Measurements from ENCODE around the gene GATA3.

GATA3 gene

GRCh38 chr10:8071006-8071405 lies 16.5 kb downstream of the GATA3 start:
- no peak for TF ChIP-seq EZH2phosphoT487 (IDR thresholded peaks at IDR 0.05; ENCODE audit: low read length)
- TF ChIP-seq EZH2 (optimal IDR thresholded peaks at IDR 0.05; ENCODE audit: low read depth, low read length), result no peak
- TF ChIP-seq, protein P1, sequence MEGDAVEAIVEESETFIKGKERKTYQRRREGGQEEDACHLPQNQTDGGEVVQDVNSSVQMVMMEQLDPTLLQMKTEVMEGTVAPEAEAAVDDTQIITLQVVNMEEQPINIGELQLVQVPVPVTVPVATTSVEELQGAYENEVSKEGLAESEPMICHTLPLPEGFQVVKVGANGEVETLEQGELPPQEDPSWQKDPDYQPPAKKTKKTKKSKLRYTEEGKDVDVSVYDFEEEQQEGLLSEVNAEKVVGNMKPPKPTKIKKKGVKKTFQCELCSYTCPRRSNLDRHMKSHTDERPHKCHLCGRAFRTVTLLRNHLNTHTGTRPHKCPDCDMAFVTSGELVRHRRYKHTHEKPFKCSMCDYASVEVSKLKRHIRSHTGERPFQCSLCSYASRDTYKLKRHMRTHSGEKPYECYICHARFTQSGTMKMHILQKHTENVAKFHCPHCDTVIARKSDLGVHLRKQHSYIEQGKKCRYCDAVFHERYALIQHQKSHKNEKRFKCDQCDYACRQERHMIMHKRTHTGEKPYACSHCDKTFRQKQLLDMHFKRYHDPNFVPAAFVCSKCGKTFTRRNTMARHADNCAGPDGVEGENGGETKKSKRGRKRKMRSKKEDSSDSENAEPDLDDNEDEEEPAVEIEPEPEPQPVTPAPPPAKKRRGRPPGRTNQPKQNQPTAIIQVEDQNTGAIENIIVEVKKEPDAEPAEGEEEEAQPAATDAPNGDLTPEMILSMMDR (IDR thresholded peaks at IDR 0.05; ENCODE audit: low read length), result no peak
- Histone ChIP-seq H3K4me2 (ENCODE audit: low read depth, low read length) (no peak overlapping the region), H2AFZ (ENCODE audit: low read length) (no peak overlapping the region), H3K79me2 (ENCODE audit: low read length) (no peaks in the 10 kb centered on the region), H3K4me1 (ENCODE audit: low read length) (no peaks in the 10 kb centered on the region), H3K27ac (ENCODE audit: low read length) (no peak overlapping the region), H3F3A (ENCODE audit: insufficient read depth, low read length) (no peaks in the 10 kb centered on the region), H4K20me1 (ENCODE audit: insufficient read depth, low read length) (no peaks in the 10 kb centered on the region), H3K4me3 (ENCODE audit: low read length) (no peak overlapping the region), H3K9me3 (replicated peaks; ENCODE audit: insufficient read depth, low read length) (no peaks in the 10 kb centered on the region), H3K9me2 (replicated peaks; ENCODE audit: insufficient read depth, low read length) (no peaks in the 10 kb centered on the region), H3K9ac (ENCODE audit: low read length) (no peak overlapping the region), H3K27me3 (replicated peaks; ENCODE audit: insufficient read depth, low read length) (no peaks in the 10 kb centered on the region), H3K36me3 (replicated peaks; ENCODE audit: insufficient read depth, low read length) (no peaks in the 10 kb centered on the region)
- DNase-seq, result no peak

GRCh38 chr10:8071666-8072065 lies 17.2 kb downstream of the GATA3 start:
- Histone ChIP-seq H3K4me1 (ENCODE audit: low read length) (no peaks in the 10 kb centered on the region), H3K27me3 (replicated peaks; ENCODE audit: insufficient read depth, low read length) (no peaks in the 10 kb centered on the region), H3K36me3 (replicated peaks; ENCODE audit: insufficient read depth, low read length) (no peaks in the 10 kb centered on the region), H3K4me2 (ENCODE audit: low read depth, low read length) (no peak overlapping the region), H3K79me2 (ENCODE audit: low read length) (no peaks in the 10 kb centered on the region), H3K9ac (ENCODE audit: low read length) (no peak overlapping the region), H3K4me3 (ENCODE audit: low read length) (no peak overlapping the region), H3K9me2 (replicated peaks; ENCODE audit: insufficient read depth, low read length) (no peaks in the 10 kb centered on the region), H2AFZ (ENCODE audit: low read length) (no peak overlapping the region), H3F3A (ENCODE audit: insufficient read depth, low read length) (no peaks in the 10 kb centered on the region), H3K9me3 (replicated peaks; ENCODE audit: insufficient read depth, low read length) (no peaks in the 10 kb centered on the region), H3K27ac (ENCODE audit: low read length) (no peak overlapping the region), H4K20me1 (ENCODE audit: insufficient read depth, low read length) (no peaks in the 10 kb centered on the region)
- no peak for DNase-seq
- TF ChIP-seq, protein P1 (IDR thresholded peaks at IDR 0.05; ENCODE audit: low read length), result no peak
- TF ChIP-seq EZH2phosphoT487 (IDR thresholded peaks at IDR 0.05; ENCODE audit: low read length) (no peak), EZH2 (optimal IDR thresholded peaks at IDR 0.05; ENCODE audit: low read depth, low read length) (no peak)

DNA sequence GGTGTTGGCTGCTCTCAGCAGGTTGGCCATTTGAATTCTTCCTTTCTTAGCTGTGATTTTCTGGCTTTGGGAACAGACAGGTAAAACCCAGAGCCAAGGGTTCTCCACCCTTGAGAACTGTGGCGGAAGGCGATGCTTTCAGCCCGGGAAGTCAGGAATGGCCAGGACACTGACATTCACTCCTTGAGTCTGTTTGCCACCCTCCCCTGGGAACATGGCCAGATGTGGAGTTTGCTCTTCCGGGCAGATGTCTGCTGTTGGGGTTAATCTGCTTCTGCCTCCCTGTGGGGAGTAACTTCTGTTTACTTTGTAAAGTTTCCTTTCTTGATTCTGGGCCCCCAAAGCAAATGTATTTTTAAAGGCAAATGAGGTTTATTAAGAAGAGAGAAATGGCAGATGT lies 17.7 kb downstream of the GATA3 start:
- no peak for DNase-seq
- no peaks in the 10 kb centered on the region for H3K27me3 ChIP-seq (replicated peaks; ENCODE audit: insufficient read depth, low read length)
- no peak overlapping the region for H3K9ac ChIP-seq (ENCODE audit: low read length)
- no peaks in the 10 kb centered on the region for H3K9me3 ChIP-seq (replicated peaks; ENCODE audit: insufficient read depth, low read length)
- no peaks in the 10 kb centered on the region for H3F3A ChIP-seq (ENCODE audit: insufficient read depth, low read length)
- H3K4me2 ChIP-seq (ENCODE audit: low read depth, low read length), result no peak overlapping the region
- no peak overlapping the region for H3K27ac ChIP-seq (ENCODE audit: low read length)
- H3K4me3 ChIP-seq (ENCODE audit: low read length), result no peak overlapping the region
- H4K20me1 ChIP-seq (ENCODE audit: insufficient read depth, low read length), result no peaks in the 10 kb centered on the region
- no peak for TF ChIP-seq EZH2phosphoT487 (IDR thresholded peaks at IDR 0.05; ENCODE audit: low read length)
- no peaks in the 10 kb centered on the region for H3K9me2 ChIP-seq (replicated peaks; ENCODE audit: insufficient read depth, low read length)
- no peaks in the 10 kb centered on the region for H3K79me2 ChIP-seq (ENCODE audit: low read length)
- H2AFZ ChIP-seq (ENCODE audit: low read length), result no peak overlapping the region
- H3K4me1 ChIP-seq (ENCODE audit: low read length), result no peaks in the 10 kb centered on the region
- H3K36me3 ChIP-seq (replicated peaks; ENCODE audit: insufficient read depth, low read length), result no peaks in the 10 kb centered on the region

- Histone ChIP-seq H2AFZ (ENCODE audit: low read length) (no peak overlapping the region), H4K20me1 (ENCODE audit: insufficient read depth, low read length) (no peaks in the 10 kb centered on the region)
Measured at GRCh38 chr10:8073691-8074416, 19.4 kb downstream of the GATA3 start.

More at GRCh38 chr10:8073691-8074416, 19.4 kb downstream of the GATA3 start:
- DNase-seq, result no peak
- Histone ChIP-seq H3K36me3 (replicated peaks; ENCODE audit: insufficient read depth, low read length) (no peaks in the 10 kb centered on the region), H3K27me3 (replicated peaks; ENCODE audit: insufficient read depth, low read length) (no peaks in the 10 kb centered on the region), H3K9ac (ENCODE audit: low read length) (no peak overlapping the region), H3K9me3 (replicated peaks; ENCODE audit: insufficient read depth, low read length) (no peaks in the 10 kb centered on the region), H3K4me2 (ENCODE audit: low read depth, low read length) (no peak overlapping the region), H3K4me1 (ENCODE audit: low read length) (no peaks in the 10 kb centered on the region), H3K79me2 (ENCODE audit: low read length) (no peaks in the 10 kb centered on the region), H3K9me2 (replicated peaks; ENCODE audit: insufficient read depth, low read length) (no peaks in the 10 kb centered on the region), H3K4me3 (ENCODE audit: low read length) (no peak overlapping the region), H3K27ac (ENCODE audit: low read length) (no peak overlapping the region), H3F3A (ENCODE audit: insufficient read depth, low read length) (no peaks in the 10 kb centered on the region)
- TF ChIP-seq, protein P1 (IDR thresholded peaks at IDR 0.05; ENCODE audit: low read length), result no peak
- TF ChIP-seq EZH2 (optimal IDR thresholded peaks at IDR 0.05; ENCODE audit: low read depth, low read length), result no peak
- TF ChIP-seq EZH2phosphoT487 (IDR thresholded peaks at IDR 0.05; ENCODE audit: low read length), result no peak

Data from MM.1S (cell line).